Measurements from ENCODE around the gene CIBAR2.
"Not testable (repeated sequence)": the region's sequence is repeated elsewhere in the genome, so short reads cannot be mapped to it uniquely, and the experiment has no call there.

The CIBAR2 gene

GRCh38 chr16:85126394-85126704 is 14.1 kb upstream of the CIBAR2 start:
- DNase-seq: no peak

DNA sequence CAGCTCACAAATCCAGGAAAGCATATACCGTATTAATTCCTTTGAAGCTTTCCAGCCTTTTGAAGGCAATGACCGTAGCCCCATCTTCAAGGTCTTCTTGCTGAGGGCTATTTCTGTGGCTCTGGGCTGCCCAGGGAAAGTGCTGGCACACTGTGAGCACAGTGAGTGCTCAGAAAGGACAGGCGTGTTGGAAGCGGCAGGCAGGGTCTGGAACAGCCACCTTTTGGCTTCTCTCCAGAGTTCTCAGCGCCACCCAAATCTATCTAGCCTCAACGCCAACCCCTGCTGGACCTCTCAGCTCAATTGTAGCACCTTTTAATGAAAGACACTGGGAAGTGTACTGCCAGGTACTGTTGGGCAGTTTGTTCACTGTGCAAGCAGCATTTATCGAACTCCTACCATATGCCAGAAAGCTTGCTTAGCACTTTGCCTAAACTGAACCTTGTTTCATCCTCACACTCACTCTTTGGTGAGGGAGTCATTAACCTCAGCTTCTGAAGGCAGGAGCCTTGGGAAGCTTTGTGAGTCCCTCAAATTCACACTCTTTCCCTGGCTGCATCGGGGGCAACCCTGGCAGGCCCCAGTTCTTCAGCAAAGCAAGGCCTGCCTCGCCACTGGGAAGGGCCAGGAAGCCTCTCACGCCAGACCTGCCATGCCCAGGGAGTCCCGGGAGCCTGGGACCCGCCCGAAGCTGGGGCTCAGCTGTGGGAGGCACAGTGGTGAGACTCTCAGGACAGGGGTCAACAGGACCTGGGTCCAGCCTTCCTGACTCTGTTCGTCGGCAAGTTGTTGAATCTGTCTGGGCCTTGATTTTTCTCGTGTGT is 13.5 kb upstream of the CIBAR2 start:
- DNase-seq: no peak

DNA sequence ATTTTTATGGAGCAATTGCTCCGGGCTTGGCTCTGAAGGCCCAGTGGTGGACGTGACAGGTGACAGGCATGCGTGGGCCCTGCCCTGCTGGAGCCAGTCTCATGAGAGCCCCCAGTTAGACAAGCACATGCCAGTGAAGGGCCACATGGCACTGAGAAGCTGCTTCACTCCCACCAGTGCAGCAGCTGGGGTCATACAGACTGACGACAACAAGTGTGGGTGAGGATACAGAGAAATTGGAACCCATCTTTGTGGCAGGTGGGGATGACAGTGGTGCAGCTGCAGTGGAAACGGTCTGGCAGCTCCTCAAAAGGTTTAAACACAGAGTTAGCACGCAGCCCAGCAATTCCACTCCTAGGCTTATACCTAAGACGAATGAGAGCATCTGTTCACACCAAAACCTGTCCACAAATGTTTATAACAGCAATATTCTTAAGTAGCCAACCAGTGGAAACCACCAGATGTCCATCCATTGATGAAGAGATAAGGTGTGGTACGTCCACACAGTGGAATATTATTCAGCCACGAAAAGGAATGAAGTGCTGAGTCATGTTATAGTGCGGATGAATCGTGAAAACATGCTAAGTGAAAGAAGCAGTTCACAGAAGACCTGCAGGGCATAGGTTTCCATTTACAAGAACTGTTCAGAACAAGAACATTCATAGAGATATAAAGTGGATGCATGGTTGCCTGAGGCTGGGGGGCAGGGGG is 12.5 kb upstream of the CIBAR2 start:
- no peak for DNase-seq

DNA sequence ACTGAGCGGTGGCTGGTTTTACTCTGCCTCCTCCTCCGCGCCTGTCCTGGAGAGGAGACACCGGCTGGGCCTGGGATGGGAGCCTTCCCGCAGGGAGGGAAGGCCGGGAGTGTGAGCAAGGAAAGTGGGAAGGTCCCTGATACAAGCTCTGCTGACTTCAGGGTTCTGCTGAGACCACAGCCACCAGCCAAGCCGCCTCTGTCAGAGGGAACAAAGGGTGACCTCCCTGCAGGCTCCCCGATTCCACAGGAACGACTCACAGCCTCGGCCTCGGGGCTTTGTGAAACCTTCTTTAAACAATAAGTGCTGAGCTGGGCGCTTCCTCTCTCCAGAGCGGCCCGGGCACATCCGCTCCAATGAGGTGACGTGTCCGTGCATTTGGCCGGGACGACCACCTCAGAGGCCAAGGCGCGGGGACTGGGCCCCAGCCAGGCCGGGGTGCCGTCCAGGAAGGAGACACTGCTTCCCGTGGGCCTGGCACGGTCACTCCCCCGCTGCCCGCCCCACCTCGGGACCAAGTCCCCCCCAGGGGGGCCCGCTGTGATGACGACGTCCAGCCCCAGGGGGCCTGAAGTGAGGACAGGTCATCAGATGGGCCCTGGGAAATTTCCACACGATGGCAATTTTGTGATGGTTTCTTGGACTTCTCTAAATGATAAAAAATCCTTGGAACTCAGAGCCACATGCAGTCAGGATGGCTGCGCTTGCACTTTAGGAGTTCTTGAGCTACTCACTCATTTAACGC is 11.8 kb upstream of the CIBAR2 start:
- no peak for DNase-seq

DNA sequence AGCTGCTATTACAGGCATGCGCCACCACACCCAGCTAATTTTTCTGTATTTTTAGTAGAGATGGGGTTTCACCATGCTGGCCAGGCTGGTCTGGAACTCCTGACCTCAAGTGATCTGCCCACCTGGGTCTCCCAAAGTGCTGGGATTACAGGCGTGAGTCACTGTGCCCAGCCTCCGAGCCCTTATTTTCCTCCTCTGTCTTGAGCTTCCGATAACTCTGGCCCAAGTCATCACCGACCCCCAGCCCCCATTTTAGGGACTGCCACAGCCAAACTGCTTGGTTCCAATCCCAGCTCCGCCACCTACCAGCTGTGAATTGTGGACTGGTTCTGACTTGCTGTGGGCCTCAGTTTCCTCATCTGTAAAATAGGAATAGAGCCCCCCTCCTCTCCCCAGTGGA is 11.2 kb upstream of the CIBAR2 start:
- not testable (repeated sequence) for DNase-seq

DNA sequence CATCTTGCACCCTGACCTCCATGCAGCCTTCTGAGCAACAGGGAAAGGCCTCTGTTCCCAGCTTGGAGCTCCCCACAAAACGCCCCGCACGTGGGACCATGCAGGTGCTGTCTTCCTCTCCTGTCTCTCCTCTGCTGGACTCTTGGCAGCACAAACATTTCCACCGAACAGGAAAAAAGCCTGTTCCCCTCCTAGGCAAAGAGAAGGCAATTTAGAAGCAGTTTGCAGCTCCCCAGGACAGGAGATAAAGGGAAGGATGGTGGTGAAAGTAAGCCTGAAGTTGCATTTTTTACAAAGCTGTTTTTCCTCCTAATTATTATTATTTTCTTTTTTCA is 7.7 kb upstream of the CIBAR2 start:
- no peak for DNase-seq

DNA sequence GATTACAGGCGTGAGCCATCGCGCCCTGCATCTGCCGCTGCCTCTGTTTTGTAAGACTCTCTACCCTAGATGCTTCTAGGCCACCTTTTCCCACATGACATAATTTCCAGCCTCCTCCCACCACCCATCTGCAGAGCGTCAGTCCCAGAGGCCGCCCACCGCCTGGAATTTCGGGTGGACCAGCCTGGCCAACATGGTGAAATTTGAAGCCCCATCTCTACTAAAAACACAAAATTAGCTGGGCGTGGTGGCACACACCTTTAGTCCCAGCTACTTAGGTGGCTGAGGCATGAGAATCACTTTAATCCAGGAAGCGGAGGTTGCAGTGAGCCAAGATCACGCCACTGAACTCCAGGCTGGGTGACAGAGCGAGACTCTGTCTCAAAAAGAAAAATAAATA is 5.1 kb upstream of the CIBAR2 start:
- DNase-seq: no peak

GRCh38 chr16:85114909-85115567 is 2.8 kb upstream of the CIBAR2 start:
- no peak for DNase-seq

DNA sequence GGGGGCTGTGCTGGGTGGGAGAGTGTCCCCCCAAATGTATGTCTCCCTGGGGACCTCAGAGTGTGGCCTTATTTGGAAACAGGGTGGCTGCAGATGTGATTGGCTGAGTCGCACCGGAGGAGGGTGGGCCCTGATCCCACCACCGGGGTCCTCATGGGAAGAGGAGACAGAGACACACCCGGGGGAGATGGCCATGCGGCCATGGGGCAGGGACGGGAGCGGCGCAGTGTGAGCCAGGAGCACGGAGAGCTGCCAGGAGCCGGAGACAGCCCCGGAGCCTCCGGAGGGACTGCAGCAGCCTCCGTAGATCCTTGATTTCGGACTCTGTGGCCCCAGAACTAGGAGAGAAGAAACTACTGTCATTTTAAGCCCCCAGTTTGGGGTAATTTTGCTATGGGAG is 1.6 kb upstream of the CIBAR2 start:
- DNase-seq: no peak

GRCh38 chr16:85113168-85113733 is 979 bp upstream of the CIBAR2 start:
- no peak for DNase-seq

- DNase-seq: no peak
Observed at GRCh38 chr16:85111184-85111583, 1.1 kb downstream of the CIBAR2 start.

GRCh38 chr16:85110105-85110504 is 2.2 kb downstream of the CIBAR2 start:
- no peak for DNase-seq

DNA sequence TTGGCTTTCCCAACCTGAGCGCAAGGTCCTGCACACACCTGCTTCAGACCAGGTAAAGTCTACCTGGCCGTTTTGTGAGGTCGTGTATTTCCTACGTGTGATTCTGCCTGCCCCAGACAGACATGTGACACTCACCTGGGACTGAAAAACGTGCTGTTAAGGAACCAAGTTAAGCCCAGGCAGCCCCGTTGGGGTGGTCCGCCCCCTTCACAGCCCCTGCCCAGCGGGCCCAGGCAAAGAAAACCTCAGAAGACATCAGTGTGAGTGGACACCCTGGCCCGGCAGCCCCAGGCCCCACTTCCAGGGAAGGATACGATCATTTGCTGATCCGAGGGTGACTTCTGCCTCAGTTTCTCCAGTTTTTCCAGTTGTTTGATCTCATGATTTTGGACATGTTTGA is 4.7 kb downstream of the CIBAR2 start:
- DNase-seq: no peak

DNA sequence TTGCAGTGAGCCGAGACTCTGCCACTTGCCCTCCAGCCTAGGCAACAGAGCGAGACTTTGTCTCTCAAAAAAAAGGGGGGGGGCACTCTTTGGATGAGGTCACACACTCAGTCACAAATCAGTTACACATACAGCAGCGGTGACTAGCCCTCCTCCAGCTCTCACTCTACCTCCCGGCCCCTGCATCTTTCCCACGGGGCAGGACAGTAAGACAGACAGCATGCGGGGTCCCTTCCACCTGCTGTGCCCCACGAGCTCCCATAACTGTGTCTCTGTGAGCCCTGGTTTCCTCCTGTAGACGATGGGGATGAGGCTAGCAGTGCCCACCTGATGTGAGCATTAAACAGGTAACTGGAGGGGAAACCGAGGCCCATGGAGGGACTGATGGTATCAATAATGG is 5.2 kb downstream of the CIBAR2 start:
- DNase-seq: no peak

GRCh38 chr16:85105475-85105874 is 6.8 kb downstream of the CIBAR2 start:
- no peak for DNase-seq

DNA sequence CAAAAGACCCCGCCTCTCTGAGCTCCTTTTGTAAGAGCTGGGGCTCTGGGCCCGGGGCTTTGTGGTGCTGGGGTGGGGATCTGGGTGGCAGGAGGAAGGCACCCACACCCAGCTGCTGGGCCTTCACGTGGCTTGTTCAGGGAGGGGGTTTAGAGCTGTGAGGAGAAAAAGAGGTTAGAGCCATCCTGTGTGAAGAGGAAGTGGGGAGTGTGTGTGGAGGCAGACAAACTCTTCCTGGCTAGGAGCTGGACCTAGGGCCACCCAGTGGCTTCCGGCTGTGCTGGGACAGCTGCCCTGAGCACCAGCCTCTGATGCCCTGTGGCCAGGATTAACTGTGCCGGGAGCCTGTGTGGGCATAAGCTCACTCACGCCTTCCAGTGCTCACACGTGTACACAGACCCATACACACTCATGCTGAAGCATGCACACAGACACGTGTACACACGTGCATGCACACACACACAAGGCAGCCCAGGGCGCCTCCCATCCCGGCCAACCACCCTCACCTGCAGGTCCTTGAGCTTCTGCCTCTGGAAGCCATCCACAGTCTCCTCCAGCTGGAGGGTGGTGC is 7.4 kb downstream of the CIBAR2 start:
- no peak for DNase-seq

- no peak for DNase-seq
Observed at GRCh38 chr16:85104147-85104546, 8.1 kb downstream of the CIBAR2 start.

DNA sequence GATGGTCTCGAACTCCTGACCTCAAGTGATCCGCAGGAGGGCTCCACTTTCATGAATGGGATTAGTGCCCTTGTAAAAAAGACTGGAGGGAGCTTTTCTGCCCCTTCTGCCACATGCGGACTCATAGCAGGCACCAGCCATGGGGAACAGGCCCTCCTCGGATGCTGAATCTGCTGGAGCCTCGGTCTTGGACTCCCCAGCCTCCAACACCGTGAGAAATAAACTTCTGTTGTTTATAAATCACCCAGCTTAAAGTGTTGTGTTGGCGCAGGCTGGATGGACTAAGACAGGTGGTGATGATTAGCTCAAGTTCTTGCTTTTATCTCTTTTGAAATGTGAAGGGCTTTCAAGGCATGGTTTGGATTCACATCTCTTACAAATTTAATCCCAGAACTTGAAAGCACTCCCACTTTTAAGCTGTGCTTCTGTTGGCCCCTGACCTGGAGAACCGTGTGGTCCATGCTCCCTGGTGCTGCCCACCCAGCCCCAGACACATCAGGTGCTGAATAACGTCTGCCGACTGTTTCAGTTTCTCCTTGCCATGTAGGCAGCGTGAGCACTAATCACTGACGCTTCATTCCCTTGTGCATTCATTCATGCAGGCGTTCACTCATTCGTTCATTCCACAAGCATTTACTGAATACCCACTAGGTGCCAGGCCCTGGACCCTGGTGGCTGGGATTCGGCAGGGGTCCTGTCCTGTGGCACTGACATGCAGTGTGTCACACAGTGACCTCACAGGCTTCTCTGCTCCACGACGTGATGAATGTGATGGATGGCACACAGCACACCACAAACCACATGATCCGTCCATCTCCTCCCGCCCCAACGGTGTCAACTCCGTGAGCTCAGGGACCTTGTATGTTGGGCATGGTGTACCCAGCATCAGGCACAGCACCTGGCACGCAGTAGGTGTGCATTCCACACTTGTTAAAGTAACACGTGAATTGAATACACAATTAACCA is 8.9 kb downstream of the CIBAR2 start:
- DNase-seq: no peak

GRCh38 chr16:85101956-85102630 is 10.2 kb downstream of the CIBAR2 start:
- DNase-seq: no peak

DNA sequence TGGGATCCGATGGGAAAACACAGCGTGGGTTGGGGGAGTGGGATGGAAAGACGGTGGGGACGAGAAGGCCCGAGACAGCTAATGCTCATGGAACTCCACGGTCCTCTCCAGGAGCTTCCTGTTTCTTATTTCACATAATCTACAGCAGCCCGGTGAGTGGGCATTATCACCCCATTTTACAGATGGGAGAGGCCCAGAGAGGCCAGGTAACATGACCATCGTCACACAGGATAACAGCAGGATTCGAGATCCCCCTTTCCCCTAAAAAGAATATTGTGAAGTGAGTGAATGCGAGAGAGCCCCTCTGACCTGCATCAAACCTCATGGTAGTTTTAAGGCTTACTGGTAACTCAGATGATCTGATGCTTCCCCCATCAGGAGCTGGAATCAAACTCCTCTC is 12.0 kb downstream of the CIBAR2 start:
- DNase-seq: no peak

DNA sequence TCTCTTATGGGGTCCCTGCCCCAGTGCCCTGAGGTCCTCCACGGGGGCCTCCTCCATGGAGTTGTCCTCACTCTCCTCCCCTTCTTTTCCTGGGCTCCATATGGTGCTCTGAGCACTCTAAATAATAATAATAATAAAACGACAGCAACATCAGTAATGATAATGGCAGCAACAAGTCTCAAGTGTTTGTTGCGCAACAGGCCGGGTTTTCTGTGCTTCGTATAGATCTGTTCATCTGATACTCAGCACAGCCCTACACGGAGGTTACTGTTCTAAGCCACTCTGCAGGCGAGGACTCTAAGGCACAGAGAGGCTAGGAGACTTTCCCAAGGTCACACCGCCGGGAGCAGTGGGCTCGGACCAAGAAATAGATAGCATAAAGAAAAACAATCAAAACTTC is 13.7 kb downstream of the CIBAR2 start:
- no peak for DNase-seq

Data from NCI-H2081 treated with DMSO at 0.1 percent for 48 hours (cell line).